ENCODE results near the gene ZNF641.
A peak's percentile ranks its signal among the peaks of the same experiment; 100 is the strongest.

The ZNF641 gene

GRCh38 chr12:48358937-48359513 is 8.3 kb upstream of the ZNF641 start:
- no peaks in the 10 kb centered on the region for H3K9me3 ChIP-seq (ENCODE audit: control insufficient read depth, insufficient read depth, low read depth, low read length)

GRCh38 chr12:48356041-48356768 is 5.5 kb upstream of the ZNF641 start:
- no peak overlapping the region for H3K4me3 ChIP-seq (ENCODE audit: low read depth, low read length)
- no peaks in the 10 kb centered on the region for H3K36me3 ChIP-seq (ENCODE audit: control insufficient read depth, insufficient read depth, low read length)
- peaks cover 19% of the 10 kb centered on the region; the same call in 1 of the 2 replicates for H3K27me3 ChIP-seq (ENCODE audit: control insufficient read depth, insufficient read depth, low read length)
- no peak overlapping the region for H3K27ac ChIP-seq (ENCODE audit: low read depth, low read length)
- no peaks in the 10 kb centered on the region for H3K9me3 ChIP-seq (ENCODE audit: control insufficient read depth, insufficient read depth, low read depth, low read length)
- no peaks in the 10 kb centered on the region; the same call in 1 of the 2 replicates for H3K4me1 ChIP-seq (ENCODE audit: control insufficient read depth, insufficient read depth, low read length)
- no peak overlapping the region for H3K9ac ChIP-seq (ENCODE audit: low read length)

More at GRCh38 chr12:48358937-48359513, 8.3 kb upstream of the ZNF641 start:
- no peak overlapping the region for H3K4me3 ChIP-seq (ENCODE audit: low read depth, low read length)
- H3K27ac ChIP-seq (ENCODE audit: low read depth, low read length) = no peak overlapping the region
- H3K4me1 ChIP-seq (ENCODE audit: control insufficient read depth, insufficient read depth, low read length) = no peaks in the 10 kb centered on the region
- no peaks in the 10 kb centered on the region for H3K36me3 ChIP-seq (ENCODE audit: control insufficient read depth, insufficient read depth, low read length)
- no peak overlapping the region for H3K9ac ChIP-seq (ENCODE audit: low read length)
- peaks cover 19% of the 10 kb centered on the region; the same call in 1 of the 2 replicates for H3K27me3 ChIP-seq (ENCODE audit: control insufficient read depth, insufficient read depth, low read length)

- no peak overlapping the region for H3K27ac ChIP-seq (ENCODE audit: low read depth, low read length)
- peaks cover 5% of the 10 kb centered on the region for H3K36me3 ChIP-seq (ENCODE audit: control insufficient read depth, insufficient read depth, low read length)
- peaks cover 30% of the 10 kb centered on the region; the same call in 1 of the 2 replicates for H3K27me3 ChIP-seq (ENCODE audit: control insufficient read depth, insufficient read depth, low read length)
- no peaks in the 10 kb centered on the region for H3K9me3 ChIP-seq (ENCODE audit: control insufficient read depth, insufficient read depth, low read depth, low read length)
- H3K4me3 ChIP-seq (ENCODE audit: low read depth, low read length) = no peak overlapping the region
- no peak overlapping the region for H3K9ac ChIP-seq (ENCODE audit: low read length)
- H3K4me1 ChIP-seq (ENCODE audit: control insufficient read depth, insufficient read depth, low read length) = peaks cover 5% of the 10 kb centered on the region; the same call in 1 of the 2 replicates
Measured at GRCh38 chr12:48352157-48352760, 1.5 kb upstream of the ZNF641 start.

- Histone ChIP-seq H3K36me3 (ENCODE audit: control insufficient read depth, insufficient read depth, low read length) (peaks cover 9% of the 10 kb centered on the region), H3K4me3 (ENCODE audit: low read depth, low read length) (peak overlapping the region; percentile 97), H3K27ac (ENCODE audit: low read depth, low read length) (no peak overlapping the region), H3K4me1 (ENCODE audit: control insufficient read depth, insufficient read depth, low read length) (peaks cover 5% of the 10 kb centered on the region; the same call in 1 of the 2 replicates), H3K27me3 (ENCODE audit: control insufficient read depth, insufficient read depth, low read length) (peaks cover 23% of the 10 kb centered on the region; the same call in 1 of the 2 replicates), H3K9me3 (ENCODE audit: control insufficient read depth, insufficient read depth, low read depth, low read length) (no peaks in the 10 kb centered on the region), H3K9ac (ENCODE audit: low read length) (peak overlapping the region; percentile 64)
Measured at GRCh38 chr12:48351022-48351708, 446 bp upstream of the ZNF641 start.

- Histone ChIP-seq H3K27ac (ENCODE audit: low read depth, low read length) (no peak overlapping the region), H3K36me3 (ENCODE audit: control insufficient read depth, insufficient read depth, low read length) (peaks cover 15% of the 10 kb centered on the region), H3K9ac (ENCODE audit: low read length) (no peak overlapping the region), H3K27me3 (ENCODE audit: control insufficient read depth, insufficient read depth, low read length) (peaks cover 13% of the 10 kb centered on the region; the same call in 1 of the 2 replicates), H3K4me1 (ENCODE audit: control insufficient read depth, insufficient read depth, low read length) (peaks cover 5% of the 10 kb centered on the region; the same call in 1 of the 2 replicates), H3K4me3 (ENCODE audit: low read depth, low read length) (peak overlapping the region; percentile 67; the same call in 1 of the 2 replicates), H3K9me3 (ENCODE audit: control insufficient read depth, insufficient read depth, low read depth, low read length) (no peaks in the 10 kb centered on the region)
Measured at GRCh38 chr12:48349471-48349870, 1.2 kb downstream of the ZNF641 start.

GRCh38 chr12:48342980-48343379 is 7.7 kb downstream of the ZNF641 start:
- H3K27ac ChIP-seq (ENCODE audit: low read depth, low read length) = no peak overlapping the region
- H3K9me3 ChIP-seq (ENCODE audit: control insufficient read depth, insufficient read depth, low read depth, low read length) = no peaks in the 10 kb centered on the region
- peaks cover 27% of the 10 kb centered on the region for H3K36me3 ChIP-seq (ENCODE audit: control insufficient read depth, insufficient read depth, low read length)
- no peak overlapping the region for H3K4me3 ChIP-seq (ENCODE audit: low read depth, low read length)
- no peak overlapping the region for H3K9ac ChIP-seq (ENCODE audit: low read length)
- H3K27me3 ChIP-seq (ENCODE audit: control insufficient read depth, insufficient read depth, low read length) = no peaks in the 10 kb centered on the region
- peaks cover 5% of the 10 kb centered on the region; the same call in 1 of the 2 replicates for H3K4me1 ChIP-seq (ENCODE audit: control insufficient read depth, insufficient read depth, low read length)

GRCh38 chr12:48340943-48341342 is 9.8 kb downstream of the ZNF641 start:
- H3K9ac ChIP-seq (ENCODE audit: low read length) = no peak overlapping the region
- H3K27ac ChIP-seq (ENCODE audit: low read depth, low read length) = no peak overlapping the region
- H3K36me3 ChIP-seq (ENCODE audit: control insufficient read depth, insufficient read depth, low read length) = peaks cover 18% of the 10 kb centered on the region
- H3K4me3 ChIP-seq (ENCODE audit: low read depth, low read length) = no peak overlapping the region
- H3K4me1 ChIP-seq (ENCODE audit: control insufficient read depth, insufficient read depth, low read length) = peaks cover 5% of the 10 kb centered on the region; the same call in 1 of the 2 replicates
- H3K27me3 ChIP-seq (ENCODE audit: control insufficient read depth, insufficient read depth, low read length) = no peaks in the 10 kb centered on the region
- peaks cover 5% of the 10 kb centered on the region; the same call in 1 of the 2 replicates for H3K9me3 ChIP-seq (ENCODE audit: control insufficient read depth, insufficient read depth, low read depth, low read length)

GRCh38 chr12:48339442-48340117 is 11.1 kb downstream of the ZNF641 start:
- Histone ChIP-seq H3K9ac (ENCODE audit: low read length) (no peak overlapping the region), H3K27me3 (ENCODE audit: control insufficient read depth, insufficient read depth, low read length) (no peaks in the 10 kb centered on the region), H3K4me3 (ENCODE audit: low read depth, low read length) (no peak overlapping the region), H3K4me1 (ENCODE audit: control insufficient read depth, insufficient read depth, low read length) (peaks cover 5% of the 10 kb centered on the region; the same call in 1 of the 2 replicates), H3K27ac (ENCODE audit: low read depth, low read length) (no peak overlapping the region), H3K36me3 (ENCODE audit: control insufficient read depth, insufficient read depth, low read length) (peaks cover 12% of the 10 kb centered on the region), H3K9me3 (ENCODE audit: control insufficient read depth, insufficient read depth, low read depth, low read length) (peaks cover 13% of the 10 kb centered on the region)

GRCh38 chr12:48336564-48336963 is 14.2 kb downstream of the ZNF641 start:
- Histone ChIP-seq H3K9me3 (ENCODE audit: control insufficient read depth, insufficient read depth, low read depth, low read length) (peaks cover 15% of the 10 kb centered on the region), H3K36me3 (ENCODE audit: control insufficient read depth, insufficient read depth, low read length) (no peaks in the 10 kb centered on the region), H3K27me3 (ENCODE audit: control insufficient read depth, insufficient read depth, low read length) (no peaks in the 10 kb centered on the region), H3K4me1 (ENCODE audit: control insufficient read depth, insufficient read depth, low read length) (peaks cover 5% of the 10 kb centered on the region; the same call in 1 of the 2 replicates), H3K9ac (ENCODE audit: low read length) (no peak overlapping the region), H3K27ac (ENCODE audit: low read depth, low read length) (no peak overlapping the region), H3K4me3 (ENCODE audit: low read depth, low read length) (no peak overlapping the region)

- no peak overlapping the region for H3K9ac ChIP-seq (ENCODE audit: low read length)
- H3K4me3 ChIP-seq (ENCODE audit: low read depth, low read length) = no peak overlapping the region
- H3K27me3 ChIP-seq (ENCODE audit: control insufficient read depth, insufficient read depth, low read length) = no peaks in the 10 kb centered on the region
- no peaks in the 10 kb centered on the region for H3K36me3 ChIP-seq (ENCODE audit: control insufficient read depth, insufficient read depth, low read length)
- no peak overlapping the region for H3K27ac ChIP-seq (ENCODE audit: low read depth, low read length)
- H3K4me1 ChIP-seq (ENCODE audit: control insufficient read depth, insufficient read depth, low read length) = peaks cover 5% of the 10 kb centered on the region; the same call in 1 of the 2 replicates
- peaks cover 15% of the 10 kb centered on the region for H3K9me3 ChIP-seq (ENCODE audit: control insufficient read depth, insufficient read depth, low read depth, low read length)
Measured at GRCh38 chr12:48336061-48336460, 14.7 kb downstream of the ZNF641 start.
